Eye (tissue), 1 donor: ENCODE results near the gene LKAAEAR1.

ENCODE experiments used
- DNase-seq: peaks from one replicate; pipeline ENCODE4 v3.0.0-alpha.2; 2015

LKAAEAR1 gene

GRCh38 chr20:64035933-64036345, 48.3 kb downstream of the LKAAEAR1 start, which contains the start of gene C20orf204:
TSS of gene C20orf204 (plus strand) at chr20:64036182. CDS start at chr20:64036324, 142 bp downstream.
- DNase-seq = no peak

- no peak for DNase-seq
These were observed 48.9 kb downstream of the LKAAEAR1 start for GRCh38 chr20:64035066-64035932.

GRCh38 chr20:64033981-64034493, 50.2 kb downstream of the LKAAEAR1 start:
- no peak for DNase-seq
